GM23338 (cell line): Measurements from ENCODE around the gene RRP12. TPM values are rescaled to one million over a fixed set of nuclear protein-coding genes. Genes with fewer than 3 reads are reported as not detected.
A peak's percentile ranks its signal among the peaks of the same experiment; 100 is the strongest.
"Not testable (repeated sequence)": the region's sequence is repeated elsewhere in the genome, so short reads cannot be mapped to it uniquely, and the experiment has no call there.

Experiments
- ATAC-seq: fragments of 200-7000 bp; cut with Tn5 transposase; 3 replicates; pipeline ENCODE4 v1.9.1; 2020
- DNase-seq: peaks from one replicate; pipeline ENCODE4 v3.0.0-alpha.2; 2015; ENCODE audit warnings: low spot score
- H2AFZ ChIP-seq: fragments of 200-600 bp; sonication (generic); 2 replicates; pipeline ENCODE4 v1.8.0; 2016; ENCODE audit warnings: antibody characterized with exemption, mild to moderate bottlenecking, moderate library complexity
- H3F3A ChIP-seq: fragments of 200-600 bp; sonication (generic); replicated peaks from 2 replicates; pipeline ENCODE4 v1.8.0; 2017; ENCODE audit warnings: antibody characterized with exemption, mixed run types, low read depth
- H3K27ac ChIP-seq: fragments of 200-600 bp; sonication (generic); 2 replicates; pipeline ENCODE4 v1.6.1; 2016; ENCODE audit warnings: low read depth
- H3K27me3 ChIP-seq: fragments of 200-600 bp; sonication (generic); 2 replicates; pipeline ENCODE4 v1.8.0; 2016; ENCODE audit warnings: mild to moderate bottlenecking, mixed run types, moderate library complexity; ENCODE audit not compliant: insufficient read depth
- H3K36me3 ChIP-seq: fragments of 200-600 bp; sonication (generic); 2 replicates; pipeline ENCODE4 v1.8.0; 2016; ENCODE audit warnings: mild to moderate bottlenecking; ENCODE audit not compliant: insufficient read depth
- H3K4me1 ChIP-seq: fragments of 200-600 bp; sonication (generic); 2 replicates; pipeline ENCODE4 v1.8.0; 2016; ENCODE audit warnings: mild to moderate bottlenecking, moderate library complexity; ENCODE audit not compliant: insufficient read depth
- H3K4me2 ChIP-seq: fragments of 200-600 bp; sonication (generic); 2 replicates; pipeline ENCODE4 v1.7.1; 2017; ENCODE audit warnings: mixed run types
- H3K4me3 ChIP-seq: fragments of 200-600 bp; sonication (generic); 2 replicates; pipeline ENCODE4 v1.6.1; 2016; ENCODE audit warnings: mixed run types
- H3K79me2 ChIP-seq: fragments of 200-600 bp; sonication (generic); replicated peaks from 2 replicates; pipeline ENCODE4 v1.8.0; 2017; ENCODE audit warnings: mild to moderate bottlenecking; ENCODE audit not compliant: insufficient read depth
- H3K9me2 ChIP-seq: fragments of 200-600 bp; sonication (generic); 2 replicates; pipeline ENCODE4 v1.8.0; 2017; ENCODE audit not compliant: insufficient read depth
- H4K20me1 ChIP-seq: fragments of 200-600 bp; sonication (generic); replicated peaks from 2 replicates; pipeline ENCODE4 v1.8.0; 2017; ENCODE audit warnings: mild to moderate bottlenecking; ENCODE audit not compliant: insufficient read depth
- H3K27ac Mint-ChIP-seq: 2 replicates; pipeline ENCODE4 v1.8.0; 2020; ENCODE audit warnings: inconsistent platforms, mild to moderate bottlenecking, moderate library complexity, mixed read lengths
- H3K27me3 Mint-ChIP-seq: 3 replicates; pipeline ENCODE4 v1.8.0; 2022; ENCODE audit warnings: low read depth, mild to moderate bottlenecking, moderate library complexity, mixed read lengths, inconsistent platforms; ENCODE audit not compliant: insufficient read depth, poor library complexity
- H3K36me3 Mint-ChIP-seq: 3 replicates; pipeline ENCODE4 v1.8.0; 2021; ENCODE audit warnings: low read depth, mild to moderate bottlenecking, inconsistent platforms, moderate library complexity, mixed read lengths
- H3K4me1 Mint-ChIP-seq: 3 replicates; pipeline ENCODE4 v1.8.0; 2020; ENCODE audit warnings: mild to moderate bottlenecking, inconsistent platforms, mixed read lengths
- H3K4me3 Mint-ChIP-seq: 3 replicates; pipeline ENCODE4 v1.8.0; 2021; ENCODE audit warnings: moderate library complexity, mild to moderate bottlenecking, inconsistent platforms, mixed read lengths
- H3K9me3 Mint-ChIP-seq: 3 replicates; pipeline ENCODE4 v1.8.0; 2020; ENCODE audit warnings: moderate library complexity, mild to moderate bottlenecking, inconsistent platforms, mixed read lengths
- EZH2 ChIP-seq: fragments of 200-600 bp; sonication (generic); IDR thresholded peaks from one replicate; pipeline ENCODE4 v1.8.0; 2017; ENCODE audit warnings: antibody characterized with exemption, mild to moderate bottlenecking, low read depth; ENCODE audit not compliant: unreplicated experiment
- EZH2phosphoT487 ChIP-seq: fragments of 200-600 bp; sonication (generic); IDR thresholded peaks from one replicate; pipeline ENCODE4 v1.8.1; 2018; ENCODE audit warnings: antibody characterized with exemption; ENCODE audit not compliant: unreplicated experiment
- JUNB ChIP-seq: IDR thresholded peaks from one replicate; pipeline ENCODE4 v1.6.1; 2016; ENCODE audit warnings: antibody characterized with exemption; ENCODE audit not compliant: unreplicated experiment
- NANOG ChIP-seq: IDR thresholded peaks from 2 replicates; pipeline ENCODE4 v1.6.1; 2016; ENCODE audit warnings: antibody characterized with exemption, borderline replicate concordance
- POLR2AphosphoS5 ChIP-seq: IDR thresholded peaks from 2 replicates; pipeline ENCODE4 v1.6.1; 2016; ENCODE audit warnings: antibody characterized with exemption, low read depth
- ZNF114 ChIP-seq: fragments of 250-450 bp; sonication (Bioruptor Pico); IDR thresholded peaks from 2 replicates; pipeline ENCODE4 v1.5.0; 2020; ENCODE audit warnings: mild to moderate bottlenecking, moderate library complexity
- ZNF331 ChIP-seq: fragments of 250-450 bp; sonication (Bioruptor Pico); IDR thresholded peaks from 2 replicates; pipeline ENCODE4 v1.5.0; 2020; ENCODE audit warnings: low read depth, mild to moderate bottlenecking, moderate library complexity
- polyA plus RNA-seq: library from polyadenylated mRNA; unstranded; fragments of >200 nt; fragmentation: Nextera tagmentation; extraction: Ambion mirVana; gene quantifications from 2 replicates; pipeline ENCODE4 v1.2.1, GENCODE V29; 2016
- total RNA-seq: library from RNA; depleted of rRNA; stranded (reverse); fragments of >200 nt; shearing (Covaris generic); gene quantifications from 2 replicates; pipeline ENCODE4 v1.2.3, GENCODE V29; 2014
- TF ChIP-seq, protein P1 (sequence below), 2 experiments: fragments of 200-600 bp in 1 of 2; sonication (generic) in 1 of 2; conservative IDR thresholded peaks; 2 replicates each; pipeline versions ENCODE4 v1.5.1 to v1.6.1; 2016 to 2017; ENCODE audit warnings: antibody characterized with exemption in 2 of 2, low read depth in 2 of 2, mild to moderate bottlenecking in 2 of 2, moderate library complexity in 1 of 2
- TF ChIP-seq, protein P2 (sequence below): IDR thresholded peaks from one replicate; pipeline ENCODE4 v1.6.1; 2018; ENCODE audit warnings: antibody characterized with exemption; ENCODE audit not compliant: unreplicated experiment
- TF ChIP-seq, protein P3 (sequence below): IDR thresholded peaks from 2 replicates; pipeline ENCODE4 v1.6.1; 2016; ENCODE audit warnings: antibody characterized with exemption

RRP12 gene
- total and polyA plus RNA-seq, 2 experiments from 2014 or later = 53.4 to 62.6 TPM

- not testable (repeated sequence) for ATAC-seq, H3K9me2 ChIP-seq, H3K27ac Mint-ChIP-seq, H3K4me3 Mint-ChIP-seq, DNase-seq, H3K4me3 ChIP-seq, H4K20me1 ChIP-seq, H3K4me1 ChIP-seq, H3K36me3 Mint-ChIP-seq, H3K36me3 ChIP-seq, H3K9me3 Mint-ChIP-seq, H3K27me3 Mint-ChIP-seq, H3K79me2 ChIP-seq, H3K4me1 Mint-ChIP-seq, H3K27ac ChIP-seq, H3K27me3 ChIP-seq, H3K4me2 ChIP-seq
- Histone ChIP-seq H2AFZ (peak overlapping the region; percentile 74; the same call in 1 of the 2 replicates), H3F3A (peaks cover 13% of the 10 kb centered on the region; the same call in 1 of the 2 replicates)
Observed at GRCh38 chr10:97406483-97406882, 5.3 kb upstream of the RRP12 start.

DNA sequence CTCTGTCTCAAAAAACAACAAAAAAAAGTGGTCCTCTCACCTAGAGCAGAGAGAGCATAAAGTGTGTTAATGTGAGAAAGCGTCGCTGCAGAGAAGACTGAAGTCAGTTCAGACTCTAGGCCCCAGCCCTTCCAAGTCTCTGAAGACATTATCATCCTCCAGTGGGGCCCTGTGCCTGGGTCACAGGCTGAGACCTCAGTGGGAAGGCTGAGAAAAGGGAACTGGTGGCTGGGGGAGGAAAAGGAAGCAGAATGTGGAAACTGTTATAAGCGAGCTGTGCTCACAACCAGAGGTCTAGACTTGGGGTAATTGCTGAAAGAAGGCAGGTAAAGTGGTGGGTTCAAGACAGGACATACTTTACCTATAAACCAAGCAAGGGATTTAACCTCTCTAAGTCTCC lies 4.9 kb upstream of the RRP12 start:
- H3K4me1 ChIP-seq = no peaks in the 10 kb centered on the region; the same call in 1 of the 2 replicates
- no peaks in the 10 kb centered on the region for H3K36me3 Mint-ChIP-seq
- H3K9me3 Mint-ChIP-seq = no peaks in the 10 kb centered on the region
- ATAC-seq (no peak), DNase-seq (no peak)
- no peak overlapping the region for H2AFZ ChIP-seq
- no peak overlapping the region for H3K4me2 ChIP-seq
- no peak overlapping the region for H3K27ac ChIP-seq
- H3K27ac Mint-ChIP-seq = no peak overlapping the region
- no peak overlapping the region for H3K4me3 Mint-ChIP-seq
- no peaks in the 10 kb centered on the region for H3K79me2 ChIP-seq
- no peaks in the 10 kb centered on the region for H4K20me1 ChIP-seq
- TF ChIP-seq EZH2 = no peak
- TF ChIP-seq, protein P1, sequence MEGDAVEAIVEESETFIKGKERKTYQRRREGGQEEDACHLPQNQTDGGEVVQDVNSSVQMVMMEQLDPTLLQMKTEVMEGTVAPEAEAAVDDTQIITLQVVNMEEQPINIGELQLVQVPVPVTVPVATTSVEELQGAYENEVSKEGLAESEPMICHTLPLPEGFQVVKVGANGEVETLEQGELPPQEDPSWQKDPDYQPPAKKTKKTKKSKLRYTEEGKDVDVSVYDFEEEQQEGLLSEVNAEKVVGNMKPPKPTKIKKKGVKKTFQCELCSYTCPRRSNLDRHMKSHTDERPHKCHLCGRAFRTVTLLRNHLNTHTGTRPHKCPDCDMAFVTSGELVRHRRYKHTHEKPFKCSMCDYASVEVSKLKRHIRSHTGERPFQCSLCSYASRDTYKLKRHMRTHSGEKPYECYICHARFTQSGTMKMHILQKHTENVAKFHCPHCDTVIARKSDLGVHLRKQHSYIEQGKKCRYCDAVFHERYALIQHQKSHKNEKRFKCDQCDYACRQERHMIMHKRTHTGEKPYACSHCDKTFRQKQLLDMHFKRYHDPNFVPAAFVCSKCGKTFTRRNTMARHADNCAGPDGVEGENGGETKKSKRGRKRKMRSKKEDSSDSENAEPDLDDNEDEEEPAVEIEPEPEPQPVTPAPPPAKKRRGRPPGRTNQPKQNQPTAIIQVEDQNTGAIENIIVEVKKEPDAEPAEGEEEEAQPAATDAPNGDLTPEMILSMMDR (conservative IDR thresholded peaks at IDR 0.05; ENCODE audit: low read depth in 2 of 2) = no peak
- TF ChIP-seq, protein P2, sequence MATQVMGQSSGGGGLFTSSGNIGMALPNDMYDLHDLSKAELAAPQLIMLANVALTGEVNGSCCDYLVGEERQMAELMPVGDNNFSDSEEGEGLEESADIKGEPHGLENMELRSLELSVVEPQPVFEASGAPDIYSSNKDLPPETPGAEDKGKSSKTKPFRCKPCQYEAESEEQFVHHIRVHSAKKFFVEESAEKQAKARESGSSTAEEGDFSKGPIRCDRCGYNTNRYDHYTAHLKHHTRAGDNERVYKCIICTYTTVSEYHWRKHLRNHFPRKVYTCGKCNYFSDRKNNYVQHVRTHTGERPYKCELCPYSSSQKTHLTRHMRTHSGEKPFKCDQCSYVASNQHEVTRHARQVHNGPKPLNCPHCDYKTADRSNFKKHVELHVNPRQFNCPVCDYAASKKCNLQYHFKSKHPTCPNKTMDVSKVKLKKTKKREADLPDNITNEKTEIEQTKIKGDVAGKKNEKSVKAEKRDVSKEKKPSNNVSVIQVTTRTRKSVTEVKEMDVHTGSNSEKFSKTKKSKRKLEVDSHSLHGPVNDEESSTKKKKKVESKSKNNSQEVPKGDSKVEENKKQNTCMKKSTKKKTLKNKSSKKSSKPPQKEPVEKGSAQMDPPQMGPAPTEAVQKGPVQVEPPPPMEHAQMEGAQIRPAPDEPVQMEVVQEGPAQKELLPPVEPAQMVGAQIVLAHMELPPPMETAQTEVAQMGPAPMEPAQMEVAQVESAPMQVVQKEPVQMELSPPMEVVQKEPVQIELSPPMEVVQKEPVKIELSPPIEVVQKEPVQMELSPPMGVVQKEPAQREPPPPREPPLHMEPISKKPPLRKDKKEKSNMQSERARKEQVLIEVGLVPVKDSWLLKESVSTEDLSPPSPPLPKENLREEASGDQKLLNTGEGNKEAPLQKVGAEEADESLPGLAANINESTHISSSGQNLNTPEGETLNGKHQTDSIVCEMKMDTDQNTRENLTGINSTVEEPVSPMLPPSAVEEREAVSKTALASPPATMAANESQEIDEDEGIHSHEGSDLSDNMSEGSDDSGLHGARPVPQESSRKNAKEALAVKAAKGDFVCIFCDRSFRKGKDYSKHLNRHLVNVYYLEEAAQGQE = no peak
- H3K4me3 ChIP-seq = no peak overlapping the region
- peaks cover 13% of the 10 kb centered on the region; the same call in 1 of the 2 replicates for H3F3A ChIP-seq
- H3K4me1 Mint-ChIP-seq = no peaks in the 10 kb centered on the region; the same call in 2 of the 3 replicates
- H3K36me3 ChIP-seq = no peaks in the 10 kb centered on the region
- peaks cover 3% of the 10 kb centered on the region for H3K27me3 Mint-ChIP-seq
- no peaks in the 10 kb centered on the region for H3K9me2 ChIP-seq
- H3K27me3 ChIP-seq = no peaks in the 10 kb centered on the region

DNA sequence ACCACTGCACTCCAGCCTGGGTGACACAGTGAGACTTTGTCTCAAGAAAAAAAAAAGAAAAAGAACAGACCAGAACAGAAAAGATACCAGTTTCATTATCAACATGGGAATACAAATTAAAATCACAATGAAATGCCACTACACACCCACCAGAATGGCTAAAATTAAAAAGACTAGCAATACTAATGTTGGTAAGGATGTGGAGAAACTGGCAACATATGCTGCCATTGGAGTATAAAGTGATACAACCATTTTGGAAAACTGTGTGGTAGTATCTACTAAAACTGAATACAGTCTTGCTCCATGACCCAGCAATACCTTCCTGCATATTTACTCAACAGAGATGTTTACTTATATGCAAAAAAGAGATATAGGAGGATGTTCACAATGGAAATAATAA lies 2.9 kb upstream of the RRP12 start:
- Mint-ChIP-seq H3K27ac (no peak overlapping the region), H3K9me3 (no peaks in the 10 kb centered on the region), H3K27me3 (peaks cover 3% of the 10 kb centered on the region), H3K36me3 (peaks cover 7% of the 10 kb centered on the region; the same call in 1 of the 3 replicates), H3K4me3 (no peak overlapping the region), H3K4me1 (peaks cover 5% of the 10 kb centered on the region; the same call in 2 of the 3 replicates)
- no peak overlapping the region for H3K4me3 ChIP-seq
- H3K9me2 ChIP-seq = no peaks in the 10 kb centered on the region
- peaks cover 8% of the 10 kb centered on the region; the same call in 1 of the 2 replicates for H3K36me3 ChIP-seq
- H3K79me2 ChIP-seq = peaks cover 18% of the 10 kb centered on the region
- H3K27me3 ChIP-seq = no peaks in the 10 kb centered on the region
- H2AFZ ChIP-seq = no peak overlapping the region
- H3K4me2 ChIP-seq = no peak overlapping the region
- peaks cover 13% of the 10 kb centered on the region; the same call in 1 of the 2 replicates for H3F3A ChIP-seq
- H3K27ac ChIP-seq = no peak overlapping the region
- ATAC-seq (no peak), DNase-seq (no peak)
- peaks cover 8% of the 10 kb centered on the region; the same call in 1 of the 2 replicates for H3K4me1 ChIP-seq
- peaks cover 9% of the 10 kb centered on the region for H4K20me1 ChIP-seq
- TF ChIP-seq, protein P3, sequence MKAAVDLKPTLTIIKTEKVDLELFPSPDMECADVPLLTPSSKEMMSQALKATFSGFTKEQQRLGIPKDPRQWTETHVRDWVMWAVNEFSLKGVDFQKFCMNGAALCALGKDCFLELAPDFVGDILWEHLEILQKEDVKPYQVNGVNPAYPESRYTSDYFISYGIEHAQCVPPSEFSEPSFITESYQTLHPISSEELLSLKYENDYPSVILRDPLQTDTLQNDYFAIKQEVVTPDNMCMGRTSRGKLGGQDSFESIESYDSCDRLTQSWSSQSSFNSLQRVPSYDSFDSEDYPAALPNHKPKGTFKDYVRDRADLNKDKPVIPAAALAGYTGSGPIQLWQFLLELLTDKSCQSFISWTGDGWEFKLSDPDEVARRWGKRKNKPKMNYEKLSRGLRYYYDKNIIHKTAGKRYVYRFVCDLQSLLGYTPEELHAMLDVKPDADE = no peak
- no peak for TF ChIP-seq EZH2
- no peak for TF ChIP-seq NANOG
- TF ChIP-seq ZNF331 (CRISPR knock-in tag) = no peak
- TF ChIP-seq, protein P1 (conservative IDR thresholded peaks at IDR 0.05; ENCODE audit: low read depth in 2 of 2) = no peak
- TF ChIP-seq POLR2AphosphoS5 = no peak
- TF ChIP-seq JUNB = no peak
- no peak for TF ChIP-seq EZH2phosphoT487
- no peak for TF ChIP-seq ZNF114 (CRISPR knock-in tag)
